ACHN (cell line): ENCODE data around the gene DNAH6.
A peak's percentile ranks its signal among the peaks of the same experiment; 100 is the strongest.

Experiments used
- DNase-seq: peaks from one replicate; pipeline ENCODE4 v3.0.0-alpha.2; 2015
- in situ Hi-C: cut with HindIII; loops from 2 replicates; pipeline ENCODE4 v1.10.0; 2017; ENCODE audit warnings: low sequenced_read_pairs, low pct_ligation_motif_present, low pct_unique_long_range_greater_than_20kb

The DNAH6 gene

DNA sequence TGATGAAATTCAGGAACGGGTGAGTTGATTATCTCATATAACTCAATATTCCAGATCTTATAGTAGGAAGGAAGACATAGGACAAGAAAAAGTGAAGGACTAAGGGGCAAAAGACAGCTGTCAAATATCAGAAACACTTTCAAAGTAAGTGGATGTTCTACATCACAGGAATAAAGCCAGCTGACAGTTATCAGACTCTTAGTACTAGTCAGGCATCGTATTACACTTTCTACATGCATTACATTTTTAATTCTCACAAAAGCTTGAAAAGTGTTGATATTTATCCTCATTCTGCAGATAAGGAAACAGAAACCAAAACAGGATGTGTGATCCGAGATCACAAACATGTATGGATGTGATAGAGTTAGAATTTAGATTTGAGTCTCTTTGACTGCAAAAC lies 63.4 kb downstream of the DNAH6 start:
- in situ Hi-C loops, result no loop called here
- no peak for DNase-seq

DNA sequence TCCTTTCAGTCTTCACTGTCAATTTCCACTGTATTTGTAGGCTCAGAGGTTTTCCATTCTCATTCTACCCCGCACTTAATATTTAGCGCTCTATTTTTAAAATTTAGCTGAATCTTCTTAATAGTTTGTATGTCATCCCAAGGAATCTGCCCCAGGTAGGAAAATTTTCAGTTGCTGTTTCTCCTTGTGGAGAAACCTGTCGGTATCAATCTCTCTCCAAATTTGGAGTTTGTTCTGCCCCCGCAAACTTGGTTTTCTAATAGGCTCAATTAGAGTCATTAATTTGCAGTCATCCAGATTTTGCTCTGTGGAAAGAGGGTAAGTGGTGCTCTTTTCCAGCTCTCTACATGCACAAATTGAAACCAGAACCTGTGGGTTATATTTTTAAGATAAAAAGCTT lies 87.6 kb downstream of the DNAH6 start:
- in situ Hi-C loops, result no loop called here
- no peak for DNase-seq

DNA sequence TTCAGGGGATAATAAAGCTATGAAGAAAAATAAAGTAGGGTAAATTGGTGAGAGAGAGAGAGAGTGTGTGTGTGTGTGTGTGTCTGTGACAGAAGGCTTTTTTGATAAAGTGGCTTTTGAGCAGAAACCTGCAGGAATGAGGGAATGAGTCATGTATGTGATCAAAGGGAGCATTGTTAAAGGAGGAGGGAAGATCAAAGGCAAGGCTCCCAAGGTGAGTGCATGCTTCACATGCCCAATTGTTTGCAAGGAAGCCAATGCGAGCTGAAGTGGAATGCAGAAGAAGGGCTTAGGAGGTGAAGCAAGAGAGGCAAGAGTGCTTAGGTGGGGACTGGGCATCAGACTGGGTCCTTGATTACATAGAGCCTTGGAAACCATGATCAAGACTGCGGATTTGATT lies 96.8 kb downstream of the DNAH6 start:
- in situ Hi-C loops, result no loop called here
- DNase-seq, result no peak

DNA sequence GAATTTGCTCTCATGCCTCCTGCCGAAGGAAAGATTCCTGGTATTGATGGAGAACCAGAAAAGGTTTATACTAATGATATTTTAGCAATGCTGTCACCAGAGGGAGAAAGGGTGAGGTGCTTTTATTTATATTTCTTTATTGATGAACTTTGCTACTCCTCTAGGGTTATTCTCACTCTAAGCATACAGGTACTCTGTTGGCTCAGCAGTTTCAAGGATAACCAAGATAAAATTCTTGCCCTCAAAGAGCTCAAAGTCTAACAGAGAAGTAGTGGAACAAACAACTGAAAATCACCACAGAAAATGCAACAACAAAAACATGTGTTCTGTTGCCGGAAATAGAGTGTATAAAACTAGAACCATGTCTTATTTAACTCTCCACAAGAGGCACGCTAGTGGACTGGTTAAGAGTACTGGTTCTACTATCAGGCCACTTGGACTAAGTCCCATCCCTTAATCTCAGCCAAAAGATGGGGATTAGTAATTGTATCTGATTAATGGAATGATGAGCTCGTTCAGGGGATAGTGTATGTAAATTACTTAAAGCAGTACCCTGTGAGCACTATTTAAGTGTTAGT lies 103.6 kb downstream of the DNAH6 start:
- in situ Hi-C loops, result no loop called here
- no peak for DNase-seq

DNA sequence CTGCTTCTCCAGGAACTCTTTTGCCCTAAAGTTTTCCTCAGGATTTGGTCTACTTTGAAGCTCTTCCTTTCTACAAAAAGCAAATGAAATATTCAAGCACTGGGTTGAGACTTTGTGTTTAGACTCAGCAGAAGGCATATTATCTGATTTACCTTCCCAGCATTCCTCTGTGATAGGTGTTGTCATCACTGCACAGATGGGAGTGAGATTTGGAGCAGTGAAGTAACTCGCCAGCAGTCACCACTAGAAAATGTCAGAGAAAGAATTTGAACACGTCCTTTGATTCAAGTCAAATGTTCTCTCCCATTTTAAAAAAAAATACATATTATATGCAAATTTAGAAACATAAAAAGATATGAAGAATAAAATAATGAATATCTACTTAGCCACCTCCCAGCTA lies 112.2 kb downstream of the DNAH6 start:
- in situ Hi-C loops, result no loop called here
- DNase-seq, result no peak

DNA sequence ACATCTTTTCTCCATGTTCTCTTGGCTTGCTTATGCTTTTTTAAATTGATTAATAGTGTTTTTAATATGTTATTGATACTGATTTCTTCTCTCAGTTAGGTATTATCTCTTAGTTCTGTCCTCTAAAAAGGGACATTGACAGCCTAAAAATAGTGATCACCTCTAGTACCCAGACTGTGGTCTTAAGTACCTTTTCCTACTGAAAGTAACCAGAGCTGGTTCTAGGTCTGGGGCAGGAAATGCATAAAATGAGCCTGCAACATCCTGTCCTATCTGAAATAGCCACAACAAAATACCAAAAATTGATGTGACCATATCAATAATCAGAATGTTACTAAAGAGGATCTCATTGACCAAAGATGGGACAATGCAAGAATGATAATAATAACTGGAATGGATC lies 113.3 kb downstream of the DNAH6 start:
- no peak for DNase-seq
- in situ Hi-C loops, result no loop called here

DNA sequence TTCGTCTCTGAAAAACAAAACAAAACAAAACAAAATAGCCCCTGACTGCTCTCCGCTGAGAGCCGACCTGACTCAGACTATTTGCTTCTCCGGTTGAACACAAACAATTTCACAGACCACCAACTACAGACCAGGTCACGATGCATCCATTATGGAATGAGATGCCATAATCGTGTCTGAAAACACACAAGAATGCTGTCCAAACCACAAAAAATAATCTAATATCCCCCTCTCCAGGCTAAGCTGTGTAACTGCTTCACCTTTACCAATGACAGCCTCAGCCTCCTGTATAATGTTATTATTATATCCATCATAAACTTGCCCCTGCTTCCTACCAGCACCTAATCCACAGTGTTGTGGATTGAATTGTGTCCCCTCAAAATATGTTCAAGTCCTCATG lies 114.7 kb downstream of the DNAH6 start:
- in situ Hi-C loops, result no loop called here
- peak; percentile 74 for DNase-seq

DNA sequence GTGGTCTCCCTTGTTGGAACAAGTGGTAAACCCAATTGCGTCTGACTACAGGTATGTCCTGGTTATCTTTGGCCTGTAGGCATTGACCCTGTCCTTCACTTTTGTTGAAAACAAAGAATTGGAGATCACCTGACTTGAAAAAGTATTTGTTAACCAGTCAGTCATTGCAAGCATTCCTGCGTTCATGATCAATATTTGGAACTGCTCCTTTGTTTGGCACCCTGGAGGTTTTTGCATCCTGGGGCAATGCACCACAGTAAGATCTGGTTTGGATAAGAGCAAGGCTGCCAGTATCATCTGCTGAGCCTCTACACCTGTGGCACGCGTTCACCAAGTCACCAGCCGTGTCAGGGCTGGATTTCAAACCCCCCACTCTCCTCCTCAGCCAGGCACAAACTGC lies 115.7 kb downstream of the DNAH6 start:
- in situ Hi-C loops, result no loop called here

DNA sequence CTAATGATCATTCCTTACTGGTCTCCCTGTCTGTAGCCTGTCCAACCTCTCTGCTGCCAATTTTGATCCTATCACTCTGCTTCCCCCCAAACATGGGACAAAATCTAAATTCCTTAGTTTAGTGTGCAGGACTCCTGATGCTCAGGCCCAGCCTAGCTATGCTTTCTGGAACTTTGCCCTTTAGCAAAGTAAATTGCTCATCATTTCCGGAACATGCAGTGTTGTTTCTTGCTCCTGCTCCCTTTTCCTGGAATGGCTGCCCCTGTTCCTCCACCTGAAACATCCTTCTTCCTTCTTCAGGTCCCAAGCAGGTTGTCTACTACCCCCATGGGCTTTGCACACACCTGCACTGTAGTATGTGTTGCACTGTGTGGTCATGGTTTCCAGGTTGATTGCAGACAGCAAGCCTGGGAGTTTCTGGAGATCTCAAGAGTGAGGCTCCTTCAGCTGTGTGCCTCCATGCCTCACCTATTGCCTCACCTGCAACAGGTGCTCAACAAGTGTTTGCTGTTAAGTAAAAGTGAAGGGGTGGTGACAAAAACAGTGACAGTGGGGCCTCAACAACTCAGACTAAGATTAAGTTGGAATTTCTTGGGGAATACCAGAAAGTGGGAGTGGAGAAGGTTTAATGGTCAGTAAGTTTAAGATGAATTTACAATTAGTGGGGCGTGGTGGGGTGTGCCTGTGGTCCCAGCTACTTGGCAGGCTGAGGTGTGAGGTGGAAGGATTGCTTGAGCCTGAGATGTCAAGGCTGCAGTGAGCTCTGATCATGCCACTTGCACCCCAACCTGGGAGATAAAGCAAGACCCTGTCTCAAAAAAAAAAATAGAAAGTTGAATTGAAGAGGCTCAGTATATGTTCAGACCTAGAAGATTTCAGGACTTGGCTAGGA lies 120.0 kb downstream of the DNAH6 start:
- in situ Hi-C loops, result no loop called here
- DNase-seq, result no peak

More for the DNA sequence above, 115.7 kb downstream of the DNAH6 start:
- DNase-seq, result no peak

DNA sequence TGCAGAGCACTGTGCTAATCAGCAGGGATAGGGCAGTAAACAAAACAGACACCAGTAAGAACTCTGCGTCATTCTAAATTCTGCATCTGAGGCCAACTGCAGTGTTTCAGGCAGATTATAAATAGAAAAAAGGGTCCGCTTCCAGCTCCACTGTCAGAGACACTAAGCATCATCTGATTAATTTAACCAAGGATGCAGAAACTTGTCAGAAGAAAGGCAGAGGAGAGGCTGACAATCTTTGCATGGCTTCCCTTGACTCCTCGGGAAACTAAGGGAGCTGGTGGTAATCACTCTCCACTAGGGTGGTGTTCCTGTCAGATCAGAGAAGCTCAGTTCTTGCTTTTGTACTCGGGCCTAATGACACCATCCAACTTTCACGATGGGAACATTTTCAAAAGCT lies 123.5 kb downstream of the DNAH6 start:
- in situ Hi-C loops, result no loop called here
- peak; percentile 7 for DNase-seq

DNA sequence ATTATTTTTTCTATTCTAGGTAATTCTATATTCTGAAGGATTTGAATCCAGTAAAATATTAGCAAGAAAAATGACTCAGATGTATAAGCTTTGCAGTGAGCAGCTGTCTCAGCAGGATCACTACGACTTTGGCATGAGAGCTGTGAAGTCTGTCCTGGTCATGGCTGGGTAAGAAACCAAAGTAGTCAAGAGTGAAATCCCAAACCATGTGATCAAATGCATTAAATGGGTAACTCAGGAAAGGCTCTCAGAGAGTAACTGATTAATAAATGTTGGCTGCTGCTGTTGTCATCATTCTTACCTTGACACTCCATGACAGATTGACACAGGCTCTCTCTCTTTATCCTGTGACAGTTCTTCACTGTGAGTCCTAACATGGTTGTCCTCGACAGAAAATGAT lies 124.1 kb downstream of the DNAH6 start:
- in situ Hi-C loops, result no loop called here
- DNase-seq, result peak; percentile 97

DNA sequence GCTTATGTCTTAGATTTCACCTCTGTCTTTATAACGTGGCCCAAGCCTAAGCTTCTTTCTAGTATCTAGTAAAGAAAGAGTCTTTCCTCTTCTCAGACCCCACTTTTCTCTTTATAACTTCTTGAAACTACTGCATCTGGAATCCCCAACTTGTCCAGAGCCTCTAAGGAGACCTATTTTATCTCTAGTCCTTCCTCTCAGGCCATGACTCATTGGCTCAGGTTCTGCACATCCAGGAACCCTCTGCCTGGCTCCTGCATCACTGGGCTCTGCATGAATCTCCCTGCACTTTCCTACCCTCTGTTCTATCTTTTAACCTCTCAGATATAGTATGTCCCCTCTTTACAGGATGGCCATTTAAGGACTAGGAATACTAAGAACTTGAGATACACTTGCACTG lies 124.7 kb downstream of the DNAH6 start:
- in situ Hi-C loops, result no loop called here

DNA sequence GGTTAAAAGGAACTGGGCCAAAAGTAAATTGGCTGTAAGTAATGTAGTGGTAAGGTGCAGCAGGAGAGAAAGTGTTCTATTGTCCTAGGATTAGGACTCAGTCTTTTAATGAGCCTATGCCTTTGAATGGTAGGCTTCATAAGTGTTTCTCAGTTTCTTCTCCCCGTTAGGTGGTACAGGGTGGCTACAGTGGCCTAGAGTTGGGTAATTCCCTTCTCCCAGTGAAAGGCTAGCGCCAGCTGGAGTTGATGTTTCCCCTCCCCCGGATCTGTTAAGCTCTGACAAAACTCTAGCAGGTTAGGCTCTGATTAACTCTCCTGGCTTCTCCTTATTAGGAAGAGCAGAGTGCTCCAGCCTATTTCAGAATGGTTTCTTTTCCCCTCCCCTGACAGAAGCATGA lies 127.7 kb downstream of the DNAH6 start:
- no peak for DNase-seq
- in situ Hi-C loops, result no loop called here

More for the DNA sequence above, 124.7 kb downstream of the DNAH6 start:
- peak; percentile 37 for DNase-seq

DNA sequence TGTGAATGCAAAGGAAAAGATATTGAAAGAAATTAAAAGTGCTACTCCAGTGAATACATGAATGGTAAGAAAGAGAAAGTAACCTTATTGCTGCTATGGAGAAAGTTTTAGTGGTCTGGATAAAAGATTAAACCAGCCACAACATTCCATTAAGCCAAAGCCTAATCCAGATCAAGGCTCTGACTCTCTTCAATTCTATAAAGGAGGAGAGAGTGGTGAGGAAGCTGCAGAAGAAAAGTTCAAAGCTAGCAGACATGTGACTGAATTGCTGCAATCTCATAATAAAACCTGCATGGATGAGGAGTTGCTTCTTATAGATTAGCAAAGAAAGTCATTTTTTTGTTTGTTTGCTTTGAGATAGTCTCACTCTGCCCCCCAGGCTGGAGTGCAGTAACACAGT lies 130.2 kb downstream of the DNAH6 start:
- in situ Hi-C loops, result no loop called here
- DNase-seq, result peak; percentile 82

DNA sequence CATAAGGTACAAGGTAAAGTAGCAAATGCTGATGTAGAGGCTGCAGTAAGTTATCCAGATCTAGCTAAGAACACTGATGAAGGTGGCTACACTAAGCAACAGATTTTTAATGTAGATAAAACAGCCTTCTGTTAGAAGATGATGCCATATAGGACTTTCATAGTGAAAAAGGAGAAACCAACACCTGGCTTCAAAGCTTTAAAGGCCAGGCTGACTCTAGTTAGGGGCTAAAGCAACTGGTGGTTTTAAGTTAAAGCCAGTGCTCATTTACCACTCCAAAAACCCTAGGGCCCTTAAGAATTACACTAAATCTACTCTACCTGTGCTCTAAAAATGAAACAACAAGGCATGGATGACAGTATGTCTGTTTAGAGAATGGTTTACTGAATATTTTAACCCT lies 131.0 kb downstream of the DNAH6 start:
- in situ Hi-C loops, result no loop called here
- no peak for DNase-seq

DNA sequence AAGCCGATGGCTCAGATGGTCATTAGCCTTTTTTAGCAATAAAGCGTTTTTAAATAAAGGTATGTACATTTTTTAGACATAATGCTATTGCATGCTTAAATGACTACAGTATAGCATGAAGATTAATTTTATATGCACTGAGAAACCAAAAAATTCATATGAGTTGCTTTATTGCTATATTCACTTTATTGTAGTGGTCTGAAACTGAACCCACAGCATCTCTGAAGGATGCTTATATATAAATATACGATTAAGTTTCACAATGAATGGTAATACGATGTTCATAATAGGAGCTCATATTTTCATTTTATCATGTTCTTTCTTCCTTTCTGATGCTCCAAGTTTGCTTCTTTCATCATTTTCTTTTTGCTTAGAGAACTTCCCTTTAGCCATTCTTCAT lies 132.8 kb downstream of the DNAH6 start:
- in situ Hi-C loops, result no loop called here
- no peak for DNase-seq

DNA sequence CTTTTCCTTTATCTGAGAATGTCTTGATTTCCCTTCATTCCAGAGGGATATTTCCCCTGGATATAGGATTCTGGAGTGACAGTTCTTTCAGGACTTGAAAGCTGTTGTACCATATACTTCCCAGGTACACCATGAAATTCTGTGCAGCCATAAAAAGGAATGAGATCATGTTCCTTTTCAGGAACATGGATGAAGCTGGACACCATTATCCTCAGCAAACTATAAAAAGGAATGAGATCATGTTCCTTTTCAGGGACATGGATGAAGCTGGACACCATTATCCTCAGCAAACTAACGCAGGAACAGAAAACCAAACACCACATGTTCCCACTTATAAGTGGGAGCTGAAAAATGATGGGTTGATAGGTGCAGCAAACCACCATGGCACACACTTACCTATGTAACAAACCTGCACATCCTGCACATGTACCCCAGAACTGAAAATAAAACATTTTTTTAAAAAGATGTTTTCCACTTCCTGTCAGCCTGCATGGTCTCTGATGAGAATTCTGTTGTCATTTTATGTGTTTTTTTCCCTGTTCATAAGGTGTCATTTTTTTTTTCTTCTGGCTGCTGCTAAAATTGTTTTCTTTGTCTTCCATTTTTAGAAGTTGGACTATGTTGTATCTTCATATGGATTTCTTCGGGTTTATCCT lies 133.3 kb downstream of the DNAH6 start:
- no peak for DNase-seq
- in situ Hi-C loops, result no loop called here

DNA sequence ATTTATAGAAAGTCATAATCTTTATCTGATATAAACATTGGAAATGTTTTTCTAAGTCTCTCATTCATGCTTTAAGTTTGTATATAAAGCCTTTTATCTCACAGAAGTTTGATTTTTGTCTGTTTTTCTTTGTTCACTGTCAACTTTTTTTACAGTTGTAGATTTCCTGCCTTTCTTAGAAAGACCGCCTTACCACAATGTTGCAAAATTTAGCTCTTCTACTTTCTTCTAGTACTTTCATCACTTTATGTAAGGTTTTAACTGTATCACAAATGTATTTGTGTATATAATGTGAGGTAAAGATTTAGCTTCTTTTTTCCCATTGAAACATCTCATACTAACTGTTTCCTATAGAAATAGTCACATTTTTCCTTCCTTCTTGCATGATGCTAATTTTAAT lies 136.1 kb downstream of the DNAH6 start:
- in situ Hi-C loops, result no loop called here
- no peak for DNase-seq

DNA sequence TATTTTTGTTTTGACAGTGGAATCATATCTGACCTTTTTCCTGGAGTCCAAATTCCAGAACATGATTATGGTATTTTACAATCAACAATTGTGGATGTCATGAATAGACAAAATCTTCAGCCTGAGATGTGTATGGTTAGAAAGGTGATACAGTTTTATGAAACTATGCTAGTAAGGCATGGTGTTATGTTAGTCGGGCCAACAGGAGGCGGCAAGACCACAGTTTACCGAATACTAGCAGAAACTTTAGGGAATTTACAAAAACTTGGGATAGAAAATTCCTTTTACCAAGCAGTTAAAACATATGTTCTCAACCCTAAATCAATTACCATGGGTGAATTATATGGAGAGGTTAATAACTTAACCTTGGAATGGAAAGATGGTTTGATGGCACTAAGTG lies 137.0 kb downstream of the DNAH6 start:
- in situ Hi-C loops, result no loop called here

DNA sequence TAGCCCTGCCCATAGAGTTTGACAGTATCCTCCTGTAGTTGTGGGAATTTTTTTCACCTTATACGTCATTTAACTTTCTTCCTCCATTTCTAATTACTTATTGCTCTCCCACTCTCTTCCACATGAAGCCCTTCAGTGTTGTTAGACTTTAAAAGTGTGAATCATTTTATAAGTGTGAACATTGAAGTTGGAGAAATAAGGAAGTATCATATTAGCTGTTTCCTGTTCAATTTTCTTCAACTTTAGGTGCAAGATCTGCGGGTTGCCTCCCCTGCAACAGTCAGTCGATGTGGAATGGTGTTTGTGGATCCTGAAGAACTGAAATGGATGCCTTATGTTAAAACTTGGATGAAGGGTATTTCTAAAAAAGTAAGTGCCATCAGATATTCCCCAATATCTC lies 138.1 kb downstream of the DNAH6 start:
- no peak for DNase-seq
- in situ Hi-C loops, result no loop called here

More for the DNA sequence above, 137.0 kb downstream of the DNAH6 start:
- no peak for DNase-seq
